H1 (cell line): ENCODE data around the gene DEPP1. TPM values are rescaled to one million over a fixed set of nuclear protein-coding genes. Genes with fewer than 3 reads are reported as not detected.

Source experiments
- CTCF ChIA-PET: fragments of 300-600 bp; sonication (Branson Sonifier 250); formaldehyde crosslinking; loops from one replicate; lab custom pipeline; 2021; ENCODE audit not compliant: partially characterized antibody; lab: Charles Lee
- POLR2A ChIA-PET: fragments of 300-600 bp; sonication (Branson Sonifier 250); formaldehyde crosslinking; loops from one replicate; lab custom pipeline; 2021; ENCODE audit warnings: inconsistent platforms; ENCODE audit not compliant: partially characterized antibody; lab: Charles Lee
- DNase-seq, 2 experiments: peaks; one replicate each; pipeline versions ENCODE4 v3.0.0 to v3.0.0-alpha.2; 2010 to 2022; ENCODE audit warnings: low spot score in 2 of 2, low read depth in 1 of 2, mixed read lengths in 1 of 2
- FAIRE-seq: peaks from 2 replicates; lab custom pipeline; 2011; peaks lifted over from hg19 to GRCh38; lab: Jason Lieb, UNC
- H2AFZ ChIP-seq: 2 replicates; pipeline ENCODE4 v1.8.1; 2012; ENCODE audit warnings: low read length, inconsistent platforms
- H2AK5ac ChIP-seq: 2 replicates; pipeline ENCODE4 v1.6.1; 2013; ENCODE audit warnings: low read depth, low read length
- H2BK120ac ChIP-seq: replicated peaks from 2 replicates; pipeline ENCODE3; 2013; ENCODE audit warnings: low read depth, low read length, inconsistent platforms
- H2BK12ac ChIP-seq: 2 replicates; pipeline ENCODE4 v1.6.1; 2013; ENCODE audit warnings: low read depth, low read length
- H2BK15ac ChIP-seq: 2 replicates; pipeline ENCODE4 v1.6.1; 2013; ENCODE audit warnings: low read length
- H2BK20ac ChIP-seq: 2 replicates; pipeline ENCODE4 v1.6.1; 2013; ENCODE audit warnings: low read length
- H2BK5ac ChIP-seq: 2 replicates; pipeline ENCODE4 v1.6.1; 2013; ENCODE audit warnings: low read depth, low read length
- H3K14ac ChIP-seq: 2 replicates; pipeline ENCODE4 v1.6.1; 2013; ENCODE audit warnings: inconsistent platforms; ENCODE audit not compliant: insufficient read length
- H3K18ac ChIP-seq: 2 replicates; pipeline ENCODE4 v1.6.1; 2013; ENCODE audit warnings: low read length; ENCODE audit errors: extremely low read depth
- H3K23ac ChIP-seq: 2 replicates; pipeline ENCODE4 v1.6.1; 2013; ENCODE audit warnings: inconsistent platforms; ENCODE audit not compliant: insufficient read length
- H3K23me2 ChIP-seq: 2 replicates; pipeline ENCODE4 v1.6.1; 2013; ENCODE audit warnings: low read depth, low read length
- H3K27ac ChIP-seq: 2 replicates; pipeline ENCODE4 v1.6.1; 2011; ENCODE audit warnings: low read depth, low read length, inconsistent platforms
- H3K27me3 ChIP-seq, 4 experiments: replicated peaks in 1 of 4; 1 replicate in 1 of 4; 2 replicates in 3 of 4; pipeline versions ENCODE4 v1.6.1 to v1.8.1; 2011 to 2013; ENCODE audit warnings: low read length in 3 of 4, mild to moderate bottlenecking in 3 of 4, inconsistent platforms in 2 of 4, mixed read lengths in 2 of 4, moderate library complexity in 1 of 4; ENCODE audit not compliant: control insufficient read depth in 3 of 4, insufficient read depth in 3 of 4; ENCODE audit errors: extremely low read depth in 1 of 4
- H3K36me3 ChIP-seq, 4 experiments: 2 replicates each; pipeline versions ENCODE4 v1.6.1 to v1.8.1; 2011 to 2013; ENCODE audit warnings: mild to moderate bottlenecking in 4 of 4, low read length in 3 of 4, moderate library complexity in 2 of 4, control low read depth in 1 of 4, inconsistent platforms in 1 of 4; ENCODE audit not compliant: insufficient read depth in 4 of 4, control insufficient read depth in 2 of 4
- H3K4ac ChIP-seq: replicated peaks from 2 replicates; pipeline ENCODE3; 2013; ENCODE audit warnings: low read length, low read depth, mixed read lengths, inconsistent platforms; ENCODE audit not compliant: insufficient read length
- H3K4me1 ChIP-seq, 4 experiments: replicated peaks in 1 of 4; 1 replicate in 1 of 4; 2 replicates in 3 of 4; pipeline versions ENCODE4 v1.6.1 to v1.8.1; 2011 to 2013; ENCODE audit warnings: low read length in 3 of 4, inconsistent platforms in 2 of 4, mixed read lengths in 1 of 4; ENCODE audit not compliant: insufficient read depth in 4 of 4, control insufficient read depth in 3 of 4
- H3K4me2 ChIP-seq, 2 experiments: 2 replicates each; pipeline versions ENCODE4 v1.6.1 to v1.8.1; 2011 to 2013; ENCODE audit warnings: low read depth in 2 of 2, low read length in 2 of 2, control low read depth in 1 of 2, inconsistent platforms in 1 of 2, mild to moderate bottlenecking in 1 of 2; ENCODE audit not compliant: insufficient read depth in 1 of 2
- H3K4me3 ChIP-seq, 4 experiments: fragments of 200-600, 300-600 bp in 1 of 4; sonication (generic), shearing (Covaris generic), sonication (Bioruptor Twin) in 1 of 4; 2 replicates each; pipeline versions ENCODE4 v1.5.1 to v1.8.1; 2011 to 2016; ENCODE audit warnings: low read length in 4 of 4, low read depth in 3 of 4, control low read depth in 2 of 4, inconsistent platforms in 2 of 4, mild to moderate bottlenecking in 2 of 4, mixed read lengths in 1 of 4, moderate library complexity in 1 of 4; ENCODE audit not compliant: insufficient read depth in 2 of 4; ENCODE audit errors: extremely low read depth in 1 of 4
- H3K56ac ChIP-seq: replicated peaks from 2 replicates; pipeline ENCODE3; 2013; ENCODE audit warnings: low read depth, mild to moderate bottlenecking, mixed read lengths, low read length, inconsistent platforms; ENCODE audit not compliant: insufficient read length
- H3K79me1 ChIP-seq: 2 replicates; pipeline ENCODE4 v1.6.1; 2013; ENCODE audit warnings: low read depth, low read length, control low read depth
- H3K79me2 ChIP-seq, 2 experiments: 2 replicates each; pipeline versions ENCODE4 v1.6.1 to v1.8.1; 2012 to 2013; ENCODE audit warnings: low read length in 2 of 2, mild to moderate bottlenecking in 2 of 2, inconsistent platforms in 1 of 2; ENCODE audit not compliant: insufficient read depth in 2 of 2, control insufficient read depth in 1 of 2
- H3K9ac ChIP-seq, 4 experiments: replicated peaks in 1 of 4; 1 replicate in 1 of 4; 2 replicates in 3 of 4; pipeline versions ENCODE4 v1.6.1 to v1.8.1; 2011 to 2013; ENCODE audit warnings: low read depth in 3 of 4, low read length in 3 of 4, control low read depth in 2 of 4, mild to moderate bottlenecking in 2 of 4, moderate library complexity in 2 of 4, inconsistent platforms in 1 of 4; ENCODE audit errors: extremely low read depth in 1 of 4
- H3K9me3 ChIP-seq, 2 experiments: 2 replicates each; pipeline versions ENCODE4 v1.6.1 to v1.8.1; 2012 to 2013; ENCODE audit warnings: mild to moderate bottlenecking in 2 of 2, moderate library complexity in 2 of 2, control low read depth in 1 of 2, inconsistent platforms in 1 of 2, low read depth in 1 of 2, low read length in 1 of 2, mixed read lengths in 1 of 2; ENCODE audit not compliant: insufficient read depth in 2 of 2
- H4K20me1 ChIP-seq, 2 experiments: replicated peaks in 1 of 2; 2 replicates each; pipeline versions ENCODE3 to v1.8.1; 2011 to 2013; ENCODE audit warnings: inconsistent platforms in 2 of 2, low read length in 2 of 2, mild to moderate bottlenecking in 1 of 2; ENCODE audit not compliant: insufficient read depth in 2 of 2, control insufficient read depth in 1 of 2
- H4K5ac ChIP-seq: 2 replicates; pipeline ENCODE4 v1.6.1; 2013; ENCODE audit warnings: low read length, low read depth, mixed read lengths, inconsistent platforms; ENCODE audit not compliant: insufficient read length
- H4K8ac ChIP-seq: 2 replicates; pipeline ENCODE4 v1.8.0; 2013; ENCODE audit warnings: mild to moderate bottlenecking, moderate library complexity, low read length, inconsistent platforms; ENCODE audit not compliant: insufficient read depth; ENCODE audit errors: extremely low read depth
- H4K91ac ChIP-seq: replicated peaks from 2 replicates; pipeline ENCODE3; 2013; ENCODE audit warnings: low read length, mixed read lengths, inconsistent platforms; ENCODE audit not compliant: insufficient read length
- GTF2F1 ChIP-seq: IDR thresholded peaks from 2 replicates; pipeline ENCODE4 v1.6.1; 2012; ENCODE audit warnings: low read depth, low read length, improper control_type of control experiment, borderline replicate concordance
- WGBS, 2 experiments: shearing (Covaris generic) in 1 of 2; methylation state at CpG; one replicate each; pipeline versions ENCODE4 v1.1.6 to v1.1.7; 2013 to 2015; ENCODE audit warnings: low lambda C conversion rate in 2 of 2, mixed read lengths in 2 of 2, inconsistent platforms in 1 of 2, low coverage in 1 of 2, missing lambda C conversion rate in 1 of 2; ENCODE audit not compliant: insufficient replicate concordance in 2 of 2, insufficient coverage in 1 of 2, insufficient read length in 1 of 2; ENCODE audit errors: extremely low coverage in 1 of 2, missing lambda C conversion rate in 1 of 2; 5-methylcytosine and 5-hydroxymethylcytosine counted together
- polyA plus RNA-seq, 7 experiments: library from polyadenylated mRNA; depleted of rRNA in 3 of 7; stranded (reverse) in 5 of 7; unstranded in 2 of 7; fragments of >200 nt in 5 of 7; fragments of 200-250 nt in 2 of 7; gene quantifications; 1 replicate in 5 of 7; 2 replicates in 1 of 7; 4 replicates in 1 of 7; pipeline versions ENCODE4 v1.2.1 to v1.2.3, GENCODE V29; 2011 to 2013; ENCODE audit warnings: missing spikeins in 2 of 7, mixed read lengths in 2 of 7
- total RNA-seq: library from RNA; stranded (reverse); fragmentation: NEBNext Ultra II Directional; extraction: Animal tissue kit (Norgen Biotek cat#: 25700); gene quantifications from 2 replicates; pipeline ENCODE4 v1.2.1, GENCODE V29; 2021

The DEPP1 gene
- total and polyA plus RNA-seq, 2 of the 8 experiments (the other 6 are each of a cell fraction or from before 2014, with no cell fraction given), result 0.67 to 4.5 TPM

GRCh38 chr10:45000138-45000751 lies 21.6 kb upstream of the DEPP1 start:
- Histone ChIP-seq H3K79me2 (peaks cover 0 to 20% of the 10 kb centered on the region in 2 experiments; a peak in 3 of 4 replicates), H3K9me3 (no peaks in the 10 kb centered on the region), H2BK120ac (peak overlapping the region; percentile 62), H3K23ac (no peak overlapping the region), H2BK20ac (no peak overlapping the region), H3K4me1 (peaks cover 2 to 6% (median 4%) of the 10 kb centered on the region in 4 experiments; a peak in 4 of 7 replicates), H4K8ac (peak overlapping the region; percentile 89; the same call in 1 of the 2 replicates), H2BK5ac (no peak overlapping the region), H4K91ac (peak overlapping the region; percentile 45), H4K20me1 (peaks cover 0 to 3% of the 10 kb centered on the region in 2 experiments), H3K27me3 (peaks cover 0 to 4% (median 4%) of the 10 kb centered on the region in 4 experiments; a peak in 4 of 7 replicates), H3K4ac (no peak overlapping the region), H3K56ac (no peak overlapping the region), H3K18ac (peak overlapping the region; percentile 55), H3K23me2 (peaks cover 5% of the 10 kb centered on the region), H2BK12ac (no peak overlapping the region; the same call in 1 of the 2 replicates), H3K4me2 (peak overlapping the region; percentile 69 to 99), H3K79me1 (no peaks in the 10 kb centered on the region; the same call in 1 of the 2 replicates), H2BK15ac (peak overlapping the region; percentile 46; the same call in 1 of the 2 replicates), H3K9ac (peak overlapping the region in 3 of 4 experiments; percentile 22 to 80 (median 69); a peak in 5 of 7 replicates), H2AK5ac (no peak overlapping the region), H2AFZ (peak overlapping the region; percentile 96), H3K4me3 (peak overlapping the region; percentile 50 to 95 (median 64)), H4K5ac (peak overlapping the region; percentile 12), H3K36me3 (peaks cover 2 to 18% (median 11%) of the 10 kb centered on the region in 4 experiments; a peak in 7 of 8 replicates), H3K27ac (no peak overlapping the region), H3K14ac (no peak overlapping the region)
- POLR2A ChIA-PET, result interaction anchor here (0.7 to 3.2 kb wide), 10 partner anchors 11 to 114 kb away, joined by 3 to 23 read pairs (median 4); partner anchors contain the start of gene DEPP1
- CTCF ChIA-PET, result interaction anchor here (0.7 to 2.2 kb wide), 7 partner anchors 10 to 249 kb away, joined by 3 to 10 read pairs (median 3); no protein-coding TSS in a partner anchor
- DNase-seq (peak in 1 of 2 experiments; percentile 45), FAIRE-seq (no peak)
- no peak for TF ChIP-seq GTF2F1
- WGBS, 2 experiments, result 62% methylated on average over 12 of the region's 12 CpGs; no CpG with 5 or more reads in 1 of the 2 experiments
